DOHH2 (cell line): ENCODE results near the gene CORO1C.
"Not testable (repeated sequence)": the region's sequence is repeated elsewhere in the genome, so short reads cannot be mapped to it uniquely, and the experiment has no call there.

Source experiments
- CTCF ChIP-seq: fragments of 200-600 bp; sonication (generic); IDR thresholded peaks from one replicate; pipeline ENCODE4 v1.5.1; 2014; ENCODE audit warnings: antibody characterized with exemption, mild to moderate bottlenecking, low read depth, low read length; ENCODE audit not compliant: poor library complexity, severe bottlenecking
- EZH2phosphoT487 ChIP-seq: fragments of 200-600 bp; sonication (generic); IDR thresholded peaks from 2 replicates; pipeline ENCODE4 v1.6.1; 2017; ENCODE audit warnings: borderline replicate concordance, mild to moderate bottlenecking, antibody characterized with exemption, low read length, moderate library complexity, mixed read lengths

GRCh38 chr12:108618953-108619274 lies 112.4 kb downstream of the CORO1C start:
- not testable (repeated sequence) for TF ChIP-seq CTCF, EZH2phosphoT487
